Panc1 (cell line): Measurements from ENCODE around the gene CTTNBP2NL. TPM values are rescaled to one million over a fixed set of nuclear protein-coding genes. Genes with fewer than 3 reads are reported as not detected.

Experiments
- ATAC-seq: fragments of 200-7000 bp; cut with Tn5 transposase; 2 replicates; pipeline ENCODE4 v1.9.1; 2020; ENCODE audit warnings: mild to moderate bottlenecking, moderate library complexity
- BruUV-seq: library from RNA; stranded (reverse); fragments of 400-500 nt; replicated peaks from 2 replicates; lab custom pipeline; 2021; lab: Mats Ljungman, UMichigan
- CTCF ChIA-PET: fragments of 300-600 bp; sonication (Branson Sonifier 250); formaldehyde crosslinking; loops from one replicate; lab custom pipeline; 2022; ENCODE audit warnings: antibody characterized with exemption; lab: Charles Lee
- POLR2A ChIA-PET: fragments of 300-600 bp; sonication (Branson Sonifier 250); formaldehyde crosslinking; loops from one replicate; lab custom pipeline; 2022; ENCODE audit warnings: antibody characterized with exemption; lab: Charles Lee
- DNase-seq: peaks from one replicate; pipeline ENCODE4 v3.0.0-alpha.2; 2010; ENCODE audit warnings: low read depth, low spot score
- H3K27ac ChIP-seq: 2 replicates; pipeline ENCODE4 v1.5.1; 2011; ENCODE audit warnings: mild to moderate bottlenecking, low read length, inconsistent platforms
- H3K27me3 ChIP-seq: fragments of 200-500 bp; sonication (Bioruptor generic); 2 replicates; pipeline ENCODE4 v1.6.0; 2014; ENCODE audit warnings: low read length, inconsistent platforms; ENCODE audit not compliant: control insufficient read depth, insufficient read depth
- H3K36me3 ChIP-seq: fragments of 200-500 bp; sonication (Bioruptor generic); 2 replicates; pipeline ENCODE4 v1.5.1; 2014; ENCODE audit warnings: inconsistent platforms, mild to moderate bottlenecking, low read length, moderate library complexity; ENCODE audit not compliant: control insufficient read depth, insufficient read depth
- H3K4me1 ChIP-seq: 2 replicates; pipeline ENCODE4 v1.5.1; 2011; ENCODE audit warnings: inconsistent platforms, mild to moderate bottlenecking, low read length, moderate library complexity; ENCODE audit not compliant: control insufficient read depth, insufficient read depth
- H3K4me3 ChIP-seq, 2 experiments: 2 replicates each; pipeline ENCODE4 v1.5.1; 2011 to 2012; ENCODE audit warnings: low read depth in 2 of 2, low read length in 2 of 2, mild to moderate bottlenecking in 2 of 2, inconsistent platforms in 1 of 2, moderate library complexity in 1 of 2
- H3K9me3 ChIP-seq: fragments of 200-500 bp; sonication (Bioruptor generic); 2 replicates; pipeline ENCODE4 v1.5.1; 2014; ENCODE audit warnings: low read depth, mild to moderate bottlenecking, inconsistent platforms, low read length, moderate library complexity; ENCODE audit not compliant: control insufficient read depth, insufficient read depth
- POLR2AphosphoS5 ChIP-seq: IDR thresholded peaks from 2 replicates; pipeline ENCODE4 v1.6.1; 2012; ENCODE audit warnings: mild to moderate bottlenecking, low read depth, low read length, moderate library complexity
- SIN3A ChIP-seq: IDR thresholded peaks from 2 replicates; pipeline ENCODE4 v1.6.1; 2012; ENCODE audit warnings: low read depth, mild to moderate bottlenecking, low read length, moderate library complexity, borderline replicate concordance; ENCODE audit not compliant: insufficient read depth
- TCF7L2 ChIP-seq: IDR thresholded peaks from 2 replicates; pipeline ENCODE4 v1.6.1; 2011; ENCODE audit warnings: mild to moderate bottlenecking, low read depth, low read length, inconsistent platforms
- in situ Hi-C: cut with HindIII; loops from 2 replicates; pipeline ENCODE4 v1.10.0; 2016; ENCODE audit warnings: low sequenced_read_pairs, low pct_unique_long_range_greater_than_20kb
- intact Hi-C: fragments of 100-400 bp; cut with micrococcal nuclease; formaldehyde crosslinking; loops from one replicate; pipeline ENCODE4 v1.10.0; 2022; ENCODE audit not compliant: unreplicated experiment
- total RNA-seq: library from RNA; stranded (reverse); gene quantifications from one replicate; pipeline ENCODE4 v1.2.1, GENCODE V29; 2021; ENCODE audit not compliant: unreplicated experiment
- TF ChIP-seq, protein P1 (sequence below): fragments of 450-650 bp; IDR thresholded peaks from 2 replicates; pipeline ENCODE4 v1.5.1; 2017; ENCODE audit warnings: mild to moderate bottlenecking
- TF ChIP-seq, protein P2 (sequence below), 2 experiments: IDR thresholded peaks; 2 replicates each; pipeline ENCODE4 v1.6.1; 2011 to 2012; ENCODE audit warnings: low read depth in 2 of 2, control low read depth in 1 of 2, low read length in 1 of 2, mild to moderate bottlenecking in 1 of 2, moderate library complexity in 1 of 2; ENCODE audit not compliant: insufficient read depth in 1 of 2

CTTNBP2NL gene
- total RNA-seq, 1 experiment from 2014 or later = 18.4 TPM

DNA sequence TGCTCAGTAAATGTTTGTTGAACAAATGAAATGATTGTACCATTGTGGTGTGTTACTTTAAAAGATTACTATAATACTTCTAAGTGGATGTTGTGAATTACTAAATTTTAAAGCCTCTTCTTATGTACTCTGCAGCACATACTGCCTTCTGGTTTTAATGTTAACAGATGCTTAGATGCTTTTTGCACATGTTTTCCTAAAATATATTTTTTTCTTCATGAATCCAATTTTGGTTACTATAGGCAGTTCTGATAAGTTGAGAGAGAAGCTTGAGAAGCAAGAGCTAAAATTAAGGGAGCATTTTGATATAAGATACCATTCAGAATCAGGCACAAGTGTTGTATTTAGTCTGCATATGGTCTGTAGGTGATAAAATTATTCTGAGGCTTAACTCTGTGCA is 21.3 kb downstream of the CTTNBP2NL start:
- Histone ChIP-seq H3K27me3 (no peaks in the 10 kb centered on the region), H3K4me3 (no peak overlapping the region), H3K36me3 (peaks cover 3% of the 10 kb centered on the region; the same call in 1 of the 2 replicates), H3K9me3 (no peaks in the 10 kb centered on the region), H3K4me1 (no peaks in the 10 kb centered on the region), H3K27ac (no peak overlapping the region)
- intact Hi-C loops (no loop called here), in situ Hi-C loops (no loop called here)
- ChIA-PET POLR2A (no interaction called here), CTCF (no interaction called here)
- ATAC-seq (no peak), DNase-seq (no peak)
- BruUV-seq = no TSS peak
- TF ChIP-seq, protein P1, sequence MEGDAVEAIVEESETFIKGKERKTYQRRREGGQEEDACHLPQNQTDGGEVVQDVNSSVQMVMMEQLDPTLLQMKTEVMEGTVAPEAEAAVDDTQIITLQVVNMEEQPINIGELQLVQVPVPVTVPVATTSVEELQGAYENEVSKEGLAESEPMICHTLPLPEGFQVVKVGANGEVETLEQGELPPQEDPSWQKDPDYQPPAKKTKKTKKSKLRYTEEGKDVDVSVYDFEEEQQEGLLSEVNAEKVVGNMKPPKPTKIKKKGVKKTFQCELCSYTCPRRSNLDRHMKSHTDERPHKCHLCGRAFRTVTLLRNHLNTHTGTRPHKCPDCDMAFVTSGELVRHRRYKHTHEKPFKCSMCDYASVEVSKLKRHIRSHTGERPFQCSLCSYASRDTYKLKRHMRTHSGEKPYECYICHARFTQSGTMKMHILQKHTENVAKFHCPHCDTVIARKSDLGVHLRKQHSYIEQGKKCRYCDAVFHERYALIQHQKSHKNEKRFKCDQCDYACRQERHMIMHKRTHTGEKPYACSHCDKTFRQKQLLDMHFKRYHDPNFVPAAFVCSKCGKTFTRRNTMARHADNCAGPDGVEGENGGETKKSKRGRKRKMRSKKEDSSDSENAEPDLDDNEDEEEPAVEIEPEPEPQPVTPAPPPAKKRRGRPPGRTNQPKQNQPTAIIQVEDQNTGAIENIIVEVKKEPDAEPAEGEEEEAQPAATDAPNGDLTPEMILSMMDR = no peak
- TF ChIP-seq SIN3A (no peak), TCF7L2 (no peak), POLR2AphosphoS5 (no peak)
- TF ChIP-seq, protein P2, sequence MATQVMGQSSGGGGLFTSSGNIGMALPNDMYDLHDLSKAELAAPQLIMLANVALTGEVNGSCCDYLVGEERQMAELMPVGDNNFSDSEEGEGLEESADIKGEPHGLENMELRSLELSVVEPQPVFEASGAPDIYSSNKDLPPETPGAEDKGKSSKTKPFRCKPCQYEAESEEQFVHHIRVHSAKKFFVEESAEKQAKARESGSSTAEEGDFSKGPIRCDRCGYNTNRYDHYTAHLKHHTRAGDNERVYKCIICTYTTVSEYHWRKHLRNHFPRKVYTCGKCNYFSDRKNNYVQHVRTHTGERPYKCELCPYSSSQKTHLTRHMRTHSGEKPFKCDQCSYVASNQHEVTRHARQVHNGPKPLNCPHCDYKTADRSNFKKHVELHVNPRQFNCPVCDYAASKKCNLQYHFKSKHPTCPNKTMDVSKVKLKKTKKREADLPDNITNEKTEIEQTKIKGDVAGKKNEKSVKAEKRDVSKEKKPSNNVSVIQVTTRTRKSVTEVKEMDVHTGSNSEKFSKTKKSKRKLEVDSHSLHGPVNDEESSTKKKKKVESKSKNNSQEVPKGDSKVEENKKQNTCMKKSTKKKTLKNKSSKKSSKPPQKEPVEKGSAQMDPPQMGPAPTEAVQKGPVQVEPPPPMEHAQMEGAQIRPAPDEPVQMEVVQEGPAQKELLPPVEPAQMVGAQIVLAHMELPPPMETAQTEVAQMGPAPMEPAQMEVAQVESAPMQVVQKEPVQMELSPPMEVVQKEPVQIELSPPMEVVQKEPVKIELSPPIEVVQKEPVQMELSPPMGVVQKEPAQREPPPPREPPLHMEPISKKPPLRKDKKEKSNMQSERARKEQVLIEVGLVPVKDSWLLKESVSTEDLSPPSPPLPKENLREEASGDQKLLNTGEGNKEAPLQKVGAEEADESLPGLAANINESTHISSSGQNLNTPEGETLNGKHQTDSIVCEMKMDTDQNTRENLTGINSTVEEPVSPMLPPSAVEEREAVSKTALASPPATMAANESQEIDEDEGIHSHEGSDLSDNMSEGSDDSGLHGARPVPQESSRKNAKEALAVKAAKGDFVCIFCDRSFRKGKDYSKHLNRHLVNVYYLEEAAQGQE (IDR thresholded peaks at IDR 0.05; ENCODE audit: insufficient read depth in 1 of 2, low read depth in 2 of 2, low read length in 1 of 2) = no peak

DNA sequence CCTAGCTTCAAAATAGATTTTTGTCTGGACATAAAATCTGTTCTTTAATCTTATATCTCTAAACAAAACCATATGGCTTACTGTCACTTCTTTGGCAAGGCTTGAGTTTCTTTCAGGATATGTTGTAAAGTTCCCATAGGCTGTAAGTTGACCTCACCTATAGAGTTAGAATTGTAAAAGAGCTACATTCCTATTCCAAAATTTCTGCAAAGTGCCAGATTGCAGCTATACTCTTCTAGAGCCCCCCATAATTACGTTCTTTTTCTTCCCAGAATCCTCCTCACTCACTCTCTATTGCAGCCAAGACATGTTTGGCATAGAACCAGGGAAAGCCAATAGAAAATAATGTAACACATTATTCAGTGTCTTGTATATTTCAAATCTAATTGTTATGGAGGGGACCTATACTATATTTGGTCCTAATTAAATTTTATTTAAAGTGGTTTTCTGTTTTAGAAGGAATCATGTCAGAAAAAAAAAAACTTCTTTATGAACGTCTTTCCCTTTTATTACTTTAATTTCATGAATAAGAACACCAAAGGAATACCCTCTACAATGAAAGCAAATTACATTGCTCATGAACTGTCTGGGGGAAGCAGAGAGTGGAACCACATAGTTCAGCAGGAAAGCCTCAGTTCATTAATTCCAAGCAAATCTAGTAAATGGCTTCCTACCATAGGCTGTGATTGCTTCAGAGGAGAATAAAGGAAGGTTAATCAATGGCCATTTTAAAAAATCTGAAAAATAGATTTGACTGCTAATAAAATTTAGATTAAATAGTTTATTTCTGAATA is 22.3 kb downstream of the CTTNBP2NL start:
- intact Hi-C loops = no loop called here
- Histone ChIP-seq H3K27me3 (no peaks in the 10 kb centered on the region), H3K9me3 (no peaks in the 10 kb centered on the region), H3K4me3 (no peak overlapping the region), H3K36me3 (peaks cover 3% of the 10 kb centered on the region; the same call in 1 of the 2 replicates), H3K4me1 (no peaks in the 10 kb centered on the region), H3K27ac (no peak overlapping the region)
- ATAC-seq (no peak), DNase-seq (no peak)
- TF ChIP-seq SIN3A (no peak), POLR2AphosphoS5 (no peak), TCF7L2 (no peak)
- TF ChIP-seq, protein P1 = no peak
- TF ChIP-seq, protein P2 (IDR thresholded peaks at IDR 0.05; ENCODE audit: insufficient read depth in 1 of 2, low read depth in 2 of 2, low read length in 1 of 2) = no peak
- CTCF ChIA-PET = no interaction called here
- BruUV-seq = no TSS peak
- in situ Hi-C loops = no loop called here
- POLR2A ChIA-PET = no interaction called here
